ENCODE measurements around the gene NFE2. TPM values are rescaled to one million over a fixed set of nuclear protein-coding genes. Genes with fewer than 3 reads are reported as not detected.
A peak's percentile ranks its signal among the peaks of the same experiment; 100 is the strongest.

Gene NFE2
- total RNA-seq, 3 donors from 2014 or later = 0.15 to 0.48 (median 0.33) TPM

DNA sequence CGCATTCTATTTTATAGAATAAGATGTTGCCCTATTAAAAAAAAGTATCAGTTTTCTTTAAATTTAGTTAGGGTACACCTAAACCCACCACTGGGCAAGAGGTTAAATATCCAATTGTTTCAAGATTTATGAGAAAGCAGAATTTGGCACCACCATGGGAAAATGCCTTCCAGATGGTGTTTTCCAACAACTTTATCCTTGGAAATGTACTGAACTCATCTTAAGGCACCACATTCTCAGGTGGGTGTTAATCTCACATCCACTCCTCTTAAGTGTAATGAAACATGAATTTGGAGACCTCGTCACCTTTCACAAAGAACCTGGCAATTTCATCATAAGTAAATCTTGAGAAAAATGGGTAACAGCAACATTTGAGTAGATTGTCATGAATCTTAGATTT lies 34.0 kb downstream of the NFE2 start:
- no peak overlapping the region for H3K27ac ChIP-seq
- DNase-seq (ENCODE audit: low spot score in 2 of 2) = no peak
- TF ChIP-seq POLR2AphosphoS5 (IDR thresholded peaks at IDR 0.05) = no peak
- TF ChIP-seq POLR2A (IDR thresholded peaks at IDR 0.05) = no peak
- TF ChIP-seq, protein P1, sequence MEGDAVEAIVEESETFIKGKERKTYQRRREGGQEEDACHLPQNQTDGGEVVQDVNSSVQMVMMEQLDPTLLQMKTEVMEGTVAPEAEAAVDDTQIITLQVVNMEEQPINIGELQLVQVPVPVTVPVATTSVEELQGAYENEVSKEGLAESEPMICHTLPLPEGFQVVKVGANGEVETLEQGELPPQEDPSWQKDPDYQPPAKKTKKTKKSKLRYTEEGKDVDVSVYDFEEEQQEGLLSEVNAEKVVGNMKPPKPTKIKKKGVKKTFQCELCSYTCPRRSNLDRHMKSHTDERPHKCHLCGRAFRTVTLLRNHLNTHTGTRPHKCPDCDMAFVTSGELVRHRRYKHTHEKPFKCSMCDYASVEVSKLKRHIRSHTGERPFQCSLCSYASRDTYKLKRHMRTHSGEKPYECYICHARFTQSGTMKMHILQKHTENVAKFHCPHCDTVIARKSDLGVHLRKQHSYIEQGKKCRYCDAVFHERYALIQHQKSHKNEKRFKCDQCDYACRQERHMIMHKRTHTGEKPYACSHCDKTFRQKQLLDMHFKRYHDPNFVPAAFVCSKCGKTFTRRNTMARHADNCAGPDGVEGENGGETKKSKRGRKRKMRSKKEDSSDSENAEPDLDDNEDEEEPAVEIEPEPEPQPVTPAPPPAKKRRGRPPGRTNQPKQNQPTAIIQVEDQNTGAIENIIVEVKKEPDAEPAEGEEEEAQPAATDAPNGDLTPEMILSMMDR (IDR thresholded peaks at IDR 0.05) = no peak
- intact Hi-C loops (cut with DNase I; ENCODE audit: low total_unique reads) = no loop called here
- H3K4me1 ChIP-seq = no peaks in the 10 kb centered on the region
- H3K27me3 ChIP-seq = no peaks in the 10 kb centered on the region
- H3K4me3 ChIP-seq = no peak overlapping the region
- H3K36me3 ChIP-seq = no peaks in the 10 kb centered on the region
- H3K9me3 ChIP-seq = no peaks in the 10 kb centered on the region

GRCh38 chr12:54265364-54265812 lies 35.4 kb downstream of the NFE2 start:
- Histone ChIP-seq H3K36me3 (no peaks in the 10 kb centered on the region), H3K4me3 (no peak overlapping the region), H3K4me1 (no peaks in the 10 kb centered on the region), H3K9me3 (no peaks in the 10 kb centered on the region), H3K27ac (no peak overlapping the region), H3K27me3 (no peaks in the 10 kb centered on the region)
- TF ChIP-seq POLR2AphosphoS5 (IDR thresholded peaks at IDR 0.05) (no peak), POLR2A (IDR thresholded peaks at IDR 0.05) (no peak)
- TF ChIP-seq, protein P1 (IDR thresholded peaks at IDR 0.05) = no peak
- intact Hi-C loops (cut with DNase I; ENCODE audit: low total_unique reads) = no loop called here
- no peak for DNase-seq (ENCODE audit: low spot score in 2 of 2)

- H3K9me3 ChIP-seq = no peaks in the 10 kb centered on the region
- TF ChIP-seq POLR2AphosphoS5 (IDR thresholded peaks at IDR 0.05) = no peak
- TF ChIP-seq, protein P1 (IDR thresholded peaks at IDR 0.05) = no peak
- TF ChIP-seq POLR2A (IDR thresholded peaks at IDR 0.05) = no peak
- intact Hi-C loops (cut with DNase I; ENCODE audit: low total_unique reads) = no loop called here
- DNase-seq (ENCODE audit: low spot score in 2 of 2) = no peak
- no peak overlapping the region for H3K27ac ChIP-seq
- no peak overlapping the region for H3K4me3 ChIP-seq
- no peaks in the 10 kb centered on the region for H3K27me3 ChIP-seq
- H3K4me1 ChIP-seq = peaks cover 0 to 11% of the 10 kb centered on the region in 2 donors
- H3K36me3 ChIP-seq = no peaks in the 10 kb centered on the region
These were observed 38.4 kb downstream of the NFE2 start for GRCh38 chr12:54262403-54262925.

- intact Hi-C loops (cut with DNase I; ENCODE audit: low total_unique reads) = no loop called here
- peak overlapping the region in 1 of 2 donors; percentile 10 for H3K27ac ChIP-seq
- H3K9me3 ChIP-seq = no peaks in the 10 kb centered on the region
- H3K4me1 ChIP-seq = peaks cover 0 to 11% of the 10 kb centered on the region in 2 donors
- TF ChIP-seq, protein P1 (IDR thresholded peaks at IDR 0.05) = no peak
- no peak for TF ChIP-seq POLR2A (IDR thresholded peaks at IDR 0.05)
- no peak for TF ChIP-seq POLR2AphosphoS5 (IDR thresholded peaks at IDR 0.05)
- no peak for DNase-seq (ENCODE audit: low spot score in 2 of 2)
- H3K36me3 ChIP-seq = no peaks in the 10 kb centered on the region
- H3K4me3 ChIP-seq = no peak overlapping the region
- H3K27me3 ChIP-seq = no peaks in the 10 kb centered on the region
These were observed 38.9 kb downstream of the NFE2 start for GRCh38 chr12:54261815-54262402.

GRCh38 chr12:54259194-54260011 lies 41.4 kb downstream of the NFE2 start:
- peak overlapping the region; percentile 81 to 85 for H3K27ac ChIP-seq
- no peak for TF ChIP-seq POLR2A (IDR thresholded peaks at IDR 0.05)
- peak in 1 of 3 donors; percentile 29 for TF ChIP-seq POLR2AphosphoS5 (IDR thresholded peaks at IDR 0.05)
- TF ChIP-seq, protein P1 (IDR thresholded peaks at IDR 0.05) = no peak
- H3K36me3 ChIP-seq = no peaks in the 10 kb centered on the region
- intact Hi-C loops (cut with DNase I; ENCODE audit: low total_unique reads) = no loop called here
- no peaks in the 10 kb centered on the region for H3K27me3 ChIP-seq
- H3K4me3 ChIP-seq = peak overlapping the region; percentile 25 to 60 (median 46)
- peaks cover 0 to 11% of the 10 kb centered on the region in 2 donors for H3K4me1 ChIP-seq
- DNase-seq (ENCODE audit: low spot score in 2 of 2) = peak in 1 of 2 donors; percentile 67
- no peaks in the 10 kb centered on the region for H3K9me3 ChIP-seq
